GM18507 (cell line): ENCODE measurements around the gene HK3.

Experiments
- DNase-seq: peaks from one replicate; pipeline ENCODE4 v3.0.0; 2011; ENCODE audit warnings: low read depth; ENCODE audit not compliant: insufficient read length; ENCODE audit errors: extremely low spot score
- FAIRE-seq: peaks from 2 replicates; lab custom pipeline; 2011; peaks lifted over from hg19 to GRCh38; lab: Jason Lieb, UNC

HK3 gene

DNA sequence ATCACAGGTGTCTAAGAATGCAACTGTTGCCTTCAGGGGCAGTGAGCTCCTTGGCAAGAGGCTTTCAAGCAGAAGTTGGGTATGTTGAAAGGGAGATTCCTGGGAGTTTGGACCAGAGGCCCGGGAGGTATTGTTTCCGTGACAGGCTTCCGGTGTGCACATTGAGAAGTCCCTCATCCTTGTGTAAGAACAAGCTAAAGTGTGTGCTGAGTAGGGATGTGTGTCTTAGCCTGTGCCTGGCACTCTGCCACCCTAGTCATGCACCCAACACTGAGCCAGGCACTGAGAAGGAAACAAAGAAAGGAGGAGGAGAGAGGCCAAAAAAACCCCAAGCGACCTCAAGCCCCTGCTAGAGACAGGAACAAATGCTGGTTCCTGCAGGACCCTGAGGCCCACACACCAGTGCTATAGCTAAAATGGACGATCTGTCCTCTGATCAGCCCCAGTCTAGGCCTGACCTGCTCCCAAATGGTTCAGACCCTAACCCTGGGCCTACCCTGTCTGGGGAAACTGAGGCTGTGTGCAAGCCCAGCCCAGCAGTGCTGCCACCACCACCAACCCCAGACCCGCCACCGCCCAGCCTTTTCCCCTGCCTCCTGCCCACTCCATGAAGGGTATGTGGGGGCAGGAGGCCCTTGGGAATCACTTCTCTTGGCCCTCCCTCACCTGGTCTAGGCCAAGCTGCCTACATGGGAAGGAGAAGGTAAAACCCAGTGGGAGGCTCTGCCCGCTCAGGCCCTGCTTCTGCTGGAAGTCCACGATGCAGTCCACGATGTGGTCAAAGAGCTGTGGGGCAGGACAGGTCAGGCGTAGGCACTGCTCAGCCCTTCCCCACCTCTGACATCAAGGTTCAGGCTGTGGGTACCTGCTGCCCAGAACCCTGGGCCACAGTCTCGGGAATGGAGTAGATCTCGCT, 12.6 kb downstream of the HK3 start:
- DNase-seq = no peak
- no peak for FAIRE-seq

GRCh38 chr5:176884571-176884890, 14.6 kb downstream of the HK3 start:
- FAIRE-seq (no peak), DNase-seq (no peak)

- FAIRE-seq = no peak
- no peak for DNase-seq
Observed at GRCh38 chr5:176883700-176884570, 15.2 kb downstream of the HK3 start.

DNA sequence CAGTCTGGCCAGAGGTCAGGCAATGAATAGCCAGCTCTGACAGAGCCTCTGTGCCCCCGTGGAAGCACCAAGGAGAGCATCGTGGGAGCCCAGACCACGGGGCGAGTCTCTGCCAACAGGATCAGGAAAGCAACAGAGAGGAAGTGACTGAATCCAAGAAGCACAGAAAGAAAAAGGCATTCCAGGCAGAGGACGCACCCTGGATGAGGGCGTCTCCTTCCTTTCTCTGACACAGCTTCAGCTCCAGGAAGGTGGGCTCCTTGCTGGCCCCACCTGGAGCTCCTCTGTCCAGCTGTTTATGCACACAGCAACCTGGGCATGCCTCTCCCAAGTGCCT, 16.6 kb downstream of the HK3 start:
- FAIRE-seq (no peak), DNase-seq (no peak)

GRCh38 chr5:176881816-176882566, 17.2 kb downstream of the HK3 start:
- DNase-seq (no peak), FAIRE-seq (no peak)

GRCh38 chr5:176881021-176881749, 18.0 kb downstream of the HK3 start:
- no peak for FAIRE-seq
- DNase-seq = no peak

DNA sequence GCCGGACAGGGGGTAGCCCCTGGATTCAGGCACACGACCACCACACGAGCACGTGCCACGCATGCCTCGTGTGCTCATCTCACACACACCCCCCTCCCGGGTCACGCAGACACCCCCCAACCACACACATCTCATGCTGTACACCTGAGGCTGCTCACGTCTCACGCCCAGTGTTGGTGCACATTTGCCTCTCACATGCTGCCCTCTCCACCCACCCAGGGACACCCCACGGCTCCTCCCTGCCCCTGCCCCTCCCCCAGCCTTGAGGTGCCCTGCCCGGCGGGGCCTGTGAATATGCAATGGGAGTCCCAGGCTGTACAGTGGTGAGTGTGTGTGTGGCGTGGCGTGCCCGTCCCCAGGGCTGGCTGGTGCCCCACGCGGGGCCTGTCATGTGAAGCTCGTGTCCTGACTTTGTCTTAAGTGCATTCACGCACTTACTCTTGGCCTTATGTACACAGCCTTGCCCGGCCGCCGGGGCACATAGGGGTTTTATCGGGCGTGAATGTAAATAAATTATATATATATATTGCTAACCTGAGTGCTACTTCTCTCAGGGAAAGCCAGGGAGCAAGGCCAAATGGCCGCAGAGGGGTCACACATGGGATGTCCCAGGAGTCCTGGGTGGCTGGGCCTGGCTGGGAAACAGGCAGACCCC, 18.7 kb downstream of the HK3 start:
- FAIRE-seq (no peak), DNase-seq (no peak)

DNA sequence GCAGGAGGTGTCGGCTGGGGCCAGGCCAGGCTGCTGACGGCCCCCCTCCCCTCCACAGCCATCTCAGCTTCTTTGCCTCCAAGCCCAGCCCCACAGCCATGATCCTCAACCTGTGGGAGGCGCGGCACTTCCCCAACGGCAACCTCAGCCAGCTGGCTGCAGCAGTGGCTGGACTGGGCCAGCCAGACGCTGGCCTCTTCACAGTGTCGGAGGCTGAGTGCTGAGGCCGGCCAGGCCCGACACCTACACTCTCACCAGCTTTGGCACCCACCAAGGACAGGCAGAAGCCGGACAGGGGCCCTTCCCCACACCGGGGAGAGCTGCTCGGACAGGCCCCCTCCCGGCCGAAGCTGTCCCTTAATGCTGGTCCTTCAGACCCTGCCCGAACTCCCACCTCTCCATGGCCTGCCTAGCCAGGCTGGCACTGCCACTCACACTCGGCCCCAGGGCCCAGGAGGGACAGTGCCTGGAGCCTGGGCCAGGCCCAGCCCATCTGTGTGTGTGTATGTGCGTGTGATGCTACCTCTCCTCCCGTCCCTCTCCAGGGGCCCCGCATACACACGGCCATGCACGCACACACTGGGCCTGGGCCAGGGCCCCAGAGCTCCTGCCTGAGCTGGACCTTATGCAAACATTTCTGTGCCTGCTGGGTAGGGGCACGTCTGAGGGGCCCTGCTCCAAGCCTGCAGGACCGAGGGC, 19.3 kb downstream of the HK3 start:
- DNase-seq (no peak), FAIRE-seq (no peak)

- no peak for FAIRE-seq
- DNase-seq = no peak
Observed at GRCh38 chr5:176878906-176879662, 20.1 kb downstream of the HK3 start.

- no peak for DNase-seq
- FAIRE-seq = no peak
Observed at GRCh38 chr5:176878463-176878862, 20.7 kb downstream of the HK3 start.

DNA sequence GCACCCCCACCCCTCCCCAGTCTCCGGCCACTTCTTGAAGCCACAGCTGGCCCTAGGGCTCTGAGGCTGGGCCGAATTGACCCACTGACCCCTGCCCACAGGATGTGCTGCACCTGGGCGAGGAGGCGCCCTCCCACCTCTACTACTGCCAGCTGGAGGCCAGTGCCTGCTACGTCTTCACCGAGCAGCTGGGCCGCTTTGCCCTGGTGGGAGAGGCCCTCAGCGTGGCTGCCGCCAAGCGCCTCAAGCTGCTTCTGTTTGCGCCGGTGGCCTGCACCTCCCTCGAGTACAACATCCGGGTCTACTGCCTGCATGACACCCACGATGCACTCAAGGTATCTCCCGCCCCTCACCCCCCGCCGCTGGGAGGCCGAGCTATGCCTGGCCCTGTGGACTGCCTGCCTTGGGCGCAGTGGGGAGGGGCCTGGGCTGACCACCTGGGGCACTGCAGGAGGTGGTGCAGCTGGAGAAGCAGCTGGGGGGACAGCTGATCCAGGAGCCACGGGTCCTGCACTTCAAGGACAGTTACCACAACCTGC, 21.3 kb downstream of the HK3 start:
- no peak for FAIRE-seq
- no peak for DNase-seq

GRCh38 chr5:176876506-176877431, 22.4 kb downstream of the HK3 start:
- FAIRE-seq (no peak), DNase-seq (no peak)

DNA sequence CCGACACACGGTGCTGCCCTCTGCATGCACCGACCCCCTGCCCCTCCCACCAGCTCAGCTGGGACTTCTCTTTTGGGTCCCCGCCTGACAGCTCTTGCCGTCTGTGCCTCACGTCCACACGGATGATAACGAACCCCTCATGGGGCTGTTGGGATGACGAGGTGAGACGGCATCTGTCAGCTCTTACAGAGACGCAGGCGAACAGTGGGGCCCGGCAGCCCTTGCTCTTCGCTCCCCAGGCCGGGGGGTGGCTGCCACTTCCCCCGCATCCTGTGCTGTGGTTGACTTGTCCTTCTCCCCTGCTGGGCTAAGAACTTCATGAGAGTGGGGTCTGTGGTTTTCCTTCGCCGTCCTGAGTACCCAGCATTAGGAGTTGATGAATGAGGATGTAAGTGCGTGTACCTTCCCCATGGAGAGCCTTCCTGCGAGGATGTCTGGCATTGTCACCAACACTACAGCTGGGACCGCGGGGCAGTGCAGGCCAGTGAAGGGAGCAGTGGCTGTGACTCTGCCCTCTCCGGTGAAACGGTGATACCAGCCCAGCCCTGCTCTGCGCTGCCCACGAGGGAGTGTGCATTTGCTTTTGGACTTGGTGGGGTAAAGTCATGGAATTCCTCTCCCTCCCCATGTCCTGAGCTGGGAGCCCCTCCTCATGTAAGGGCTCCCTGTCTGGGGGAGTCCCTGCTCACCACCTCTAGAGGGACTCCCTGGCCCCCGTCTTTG, 23.2 kb downstream of the HK3 start:
- FAIRE-seq = no peak
- DNase-seq = no peak

GRCh38 chr5:176875014-176875550, 24.1 kb downstream of the HK3 start:
- DNase-seq = no peak
- FAIRE-seq = no peak

GRCh38 chr5:176874198-176874780, 24.9 kb downstream of the HK3 start:
- FAIRE-seq = no peak

More at GRCh38 chr5:176874198-176874780, 24.9 kb downstream of the HK3 start:
- no peak for DNase-seq
